ENCODE measurements around the gene PTGES3.
"Not testable (repeated sequence)": the region's sequence is repeated elsewhere in the genome, so short reads cannot be mapped to it uniquely, and the experiment has no call there.

The PTGES3 gene, protein sequence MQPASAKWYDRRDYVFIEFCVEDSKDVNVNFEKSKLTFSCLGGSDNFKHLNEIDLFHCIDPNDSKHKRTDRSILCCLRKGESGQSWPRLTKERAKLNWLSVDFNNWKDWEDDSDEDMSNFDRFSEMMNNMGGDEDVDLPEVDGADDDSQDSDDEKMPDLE

DNA sequence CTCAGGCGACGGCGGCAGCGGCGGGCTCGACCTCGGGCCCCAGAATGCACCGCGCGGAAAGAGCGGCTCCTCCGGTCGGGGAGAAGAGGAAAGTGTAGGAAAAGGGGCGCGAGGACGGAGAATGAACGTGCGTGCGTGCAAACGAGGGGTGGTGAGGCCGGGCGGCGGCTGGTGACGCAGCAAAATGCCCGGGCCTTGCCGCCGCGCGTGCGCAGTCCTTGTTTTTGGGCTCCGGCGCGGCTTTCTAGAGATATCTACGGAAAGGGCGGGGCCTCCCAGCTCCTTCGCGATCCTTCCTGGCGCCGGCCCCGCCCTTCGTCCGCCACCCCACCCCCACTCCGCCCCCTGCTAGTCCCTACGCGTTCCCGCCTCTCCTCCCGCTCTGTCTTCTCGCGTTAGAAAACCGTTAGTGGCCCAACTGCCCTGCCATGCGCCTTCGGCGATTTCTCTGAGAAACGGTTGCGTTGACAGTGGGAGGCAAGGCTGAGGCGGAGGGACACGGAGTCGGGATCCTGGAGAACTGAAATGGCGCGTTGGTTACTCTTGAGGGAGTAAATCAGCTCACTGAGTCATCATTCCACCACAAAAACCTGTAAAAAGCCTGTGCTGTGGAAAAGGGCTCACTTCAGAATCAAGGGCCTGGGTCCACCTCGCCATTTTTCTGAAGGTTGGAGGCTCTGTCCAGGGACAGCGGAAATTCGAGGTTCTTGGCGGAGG, at the start of gene PTGES3:
Gene PTGES3 (minus strand): TSS at position 156 of the 717 bp plus-strand sequence. CDS start 285 bp downstream, outside the sequence.
- peak; percentile 94 for DNase-seq (ENCODE audit: low spot score)

DNA sequence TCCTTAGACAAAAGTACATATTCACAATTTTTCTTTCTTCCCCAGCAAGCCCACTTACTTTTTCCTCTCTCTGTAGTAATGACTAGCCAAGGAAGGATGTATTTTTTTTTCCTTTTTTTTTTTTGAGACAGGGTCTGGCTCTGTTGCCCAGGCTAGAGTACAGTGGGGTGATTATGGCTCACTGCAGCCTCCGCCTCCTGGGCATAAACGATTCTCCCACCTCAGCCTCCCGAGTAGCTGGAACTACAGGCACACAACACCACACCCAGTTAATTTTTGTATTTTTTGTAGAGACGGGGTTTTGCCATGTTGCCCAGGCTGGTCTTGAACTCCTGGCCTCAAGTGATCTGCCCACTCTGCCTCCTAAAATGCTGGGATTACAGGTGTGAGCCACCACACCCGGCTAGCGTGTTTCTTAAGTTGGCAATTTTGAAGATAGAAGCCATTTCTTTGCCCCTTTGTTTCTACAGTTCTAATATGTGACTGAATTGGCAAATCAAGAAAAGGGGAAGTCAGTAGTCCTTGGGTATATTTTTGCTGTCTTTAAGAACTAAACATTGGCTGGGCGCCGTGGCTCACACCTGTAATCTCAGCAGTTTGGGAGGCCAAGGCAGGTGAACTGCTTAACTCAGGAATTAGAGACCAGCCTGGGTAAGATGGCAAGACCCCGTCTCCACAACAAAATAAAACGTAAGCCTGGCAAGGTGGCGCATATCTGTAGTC, 40.2 kb upstream of the PTGES3 start:
- no peak for DNase-seq (ENCODE audit: low spot score)

DNA sequence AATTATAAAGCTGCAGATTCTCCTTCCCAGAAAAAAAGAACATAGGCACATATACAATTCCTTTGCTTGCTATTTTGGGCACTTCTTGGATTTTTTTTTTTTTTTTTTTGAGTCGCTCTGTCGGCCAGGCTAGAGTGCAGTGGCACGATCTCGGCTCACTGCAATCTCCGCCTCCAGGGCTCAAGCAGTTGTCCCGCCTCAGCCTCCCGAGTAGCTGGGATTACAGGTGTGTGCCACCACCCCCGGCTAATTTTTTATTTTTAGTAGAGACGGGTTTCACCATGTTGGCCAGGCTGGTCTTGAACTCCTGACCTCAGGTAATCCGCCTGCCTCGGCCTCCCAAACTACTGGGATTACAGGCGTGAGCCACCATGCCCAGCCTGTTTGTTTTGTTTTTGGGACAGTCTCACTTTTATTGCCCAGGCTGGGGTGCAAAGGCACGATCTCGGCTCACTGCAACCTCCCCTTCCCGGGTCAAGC, 38.2 kb upstream of the PTGES3 start:
- not testable (repeated sequence) for DNase-seq (ENCODE audit: low spot score)

DNA sequence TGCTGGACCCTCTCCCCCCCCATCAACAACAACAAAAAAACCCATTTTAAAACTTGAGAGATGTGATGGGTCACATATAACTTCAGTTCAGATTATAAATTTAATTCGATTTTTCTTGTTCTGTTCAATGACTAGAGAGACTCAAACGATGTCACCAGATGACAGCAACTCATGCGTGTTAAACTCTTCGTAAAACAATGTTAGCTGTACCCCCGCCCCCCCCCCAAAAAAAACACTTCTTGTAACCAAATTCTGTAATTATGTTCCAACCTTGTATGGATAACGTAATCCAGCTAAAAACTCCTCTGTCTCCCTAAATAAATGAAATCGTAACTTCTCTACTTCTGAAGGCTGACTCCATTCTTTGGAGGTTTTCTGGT, 37.6 kb upstream of the PTGES3 start:
- DNase-seq (ENCODE audit: low spot score) = no peak

- DNase-seq (ENCODE audit: low spot score) = peak; percentile 98
Observed at GRCh38 chr12:56724972-56725722, 37.1 kb upstream of the PTGES3 start, which contains the start of gene NACA. TSS of gene NACA (minus strand) at chr12:56725299. CDS start at chr12:56724521, 778 bp downstream.

DNA sequence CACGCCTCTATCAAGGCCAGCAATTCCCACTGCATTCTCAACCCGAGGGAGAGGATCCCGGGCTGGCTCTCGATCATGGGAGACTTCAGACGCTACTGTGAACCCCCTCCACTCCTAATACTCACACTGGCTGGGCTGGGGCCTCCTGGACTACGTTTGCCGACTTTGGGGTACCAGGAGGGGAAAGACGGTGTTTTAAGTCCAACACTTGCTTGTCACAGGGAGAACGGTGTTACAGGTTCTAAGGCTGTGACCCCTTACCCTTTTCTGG, 36.6 kb upstream of the PTGES3 start:
- DNase-seq (ENCODE audit: low spot score) = no peak

DNA sequence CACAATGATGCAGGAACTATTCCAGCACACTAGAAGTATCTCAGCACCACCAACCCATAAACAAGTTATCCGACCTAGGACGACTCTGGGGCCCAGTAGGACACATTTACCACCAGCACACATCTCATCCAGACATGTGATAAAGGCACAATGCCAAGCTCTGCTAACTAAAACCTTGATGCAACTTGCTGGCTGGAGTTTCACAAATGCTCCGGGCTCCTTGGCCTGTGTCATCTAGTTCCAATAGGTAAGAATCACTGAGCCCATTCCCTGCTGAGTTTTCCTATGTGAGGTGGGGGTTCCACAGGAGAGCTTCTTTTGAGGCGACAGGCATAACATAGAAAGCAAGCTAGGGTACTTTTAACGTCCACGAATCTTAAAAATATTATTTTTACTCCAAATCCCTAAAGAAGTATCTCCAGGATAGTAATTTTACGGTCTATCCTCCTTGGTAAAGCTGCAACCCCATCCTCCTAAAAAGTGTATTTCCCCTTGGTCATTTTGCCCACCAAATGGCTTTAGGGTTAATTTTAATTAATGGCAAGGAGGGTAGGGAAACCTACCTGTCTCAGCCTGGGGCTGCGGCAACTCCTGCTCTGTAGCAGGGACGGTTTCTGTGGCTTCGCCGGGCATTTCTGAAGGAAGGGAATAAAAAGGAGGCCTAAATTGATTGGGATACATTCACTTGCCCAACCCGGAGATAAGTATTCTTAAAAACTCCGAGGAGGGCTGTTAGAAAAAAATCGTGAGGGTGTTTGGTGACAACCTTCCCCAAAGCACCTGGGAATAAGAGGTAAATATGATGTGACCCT, 36.0 kb upstream of the PTGES3 start:
- DNase-seq (ENCODE audit: low spot score) = peak; percentile 60

DNA sequence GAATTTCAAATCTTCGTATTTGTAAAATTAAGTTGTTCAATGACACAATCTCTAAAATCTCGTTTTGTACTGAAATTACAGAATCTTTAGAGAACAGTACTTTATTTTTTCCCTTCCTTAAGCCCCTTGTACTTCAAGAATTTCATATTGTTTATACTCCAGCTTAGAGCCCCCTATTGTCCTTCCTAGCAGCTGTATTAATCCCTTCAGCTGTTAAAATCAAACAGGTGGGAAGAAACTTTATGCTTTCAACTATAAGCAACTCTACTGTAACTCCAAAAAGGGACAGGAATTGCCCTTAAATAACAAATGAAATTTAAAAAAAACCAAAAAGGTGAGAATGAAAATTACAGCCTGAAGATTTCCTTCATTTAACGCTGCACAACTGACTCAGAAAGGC, 35.3 kb upstream of the PTGES3 start:
- DNase-seq (ENCODE audit: low spot score) = no peak

- DNase-seq (ENCODE audit: low spot score) = no peak
Observed at GRCh38 chr12:56722832-56723231, 34.7 kb upstream of the PTGES3 start.

DNA sequence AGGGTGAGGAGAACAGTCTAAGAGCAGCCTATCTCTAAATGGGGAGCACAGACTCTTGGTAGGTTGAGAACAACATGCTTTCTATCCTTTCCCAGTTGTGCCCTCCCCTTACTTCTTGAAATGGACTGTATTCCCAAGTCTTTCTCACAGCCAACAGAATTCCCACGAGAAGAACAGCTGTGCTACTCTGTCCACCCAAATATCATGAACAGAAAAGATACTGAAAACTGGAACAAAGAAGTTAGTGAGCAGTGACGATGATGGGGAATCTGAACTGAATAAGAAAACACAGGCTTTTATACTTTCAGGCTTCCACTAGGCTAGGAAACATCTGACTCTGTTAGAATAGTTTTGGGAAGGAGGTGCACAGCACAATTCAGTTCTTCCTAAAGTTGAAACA, 33.6 kb upstream of the PTGES3 start:
- DNase-seq (ENCODE audit: low spot score) = no peak

- no peak for DNase-seq (ENCODE audit: low spot score)
Observed at GRCh38 chr12:56721216-56721615, 33.1 kb upstream of the PTGES3 start.

- DNase-seq (ENCODE audit: low spot score) = no peak
Observed at GRCh38 chr12:56720731-56721151, 32.7 kb upstream of the PTGES3 start.

DNA sequence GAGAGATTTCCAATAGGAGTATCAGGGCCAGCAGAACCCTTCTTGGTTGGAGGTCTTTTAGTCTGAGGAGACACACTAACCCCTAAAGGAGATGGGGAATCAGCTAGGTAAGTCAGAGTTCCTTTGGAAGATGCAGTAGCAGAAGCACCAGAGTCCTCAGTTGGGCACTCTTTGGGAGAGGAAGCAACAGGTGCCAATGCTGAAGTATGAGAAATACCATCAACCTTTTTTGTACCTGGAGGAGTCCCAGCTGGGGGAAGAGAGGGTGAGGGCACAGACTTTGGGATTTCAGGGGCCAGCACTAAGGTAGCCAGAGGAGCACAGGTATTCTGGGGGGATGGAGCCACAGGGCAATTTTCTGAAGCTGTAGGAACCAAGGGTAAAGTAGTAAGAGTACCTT, 31.0 kb upstream of the PTGES3 start:
- DNase-seq (ENCODE audit: low spot score) = no peak

- no peak for DNase-seq (ENCODE audit: low spot score)
Observed at GRCh38 chr12:56718636-56719035, 30.6 kb upstream of the PTGES3 start.

- no peak for DNase-seq (ENCODE audit: low spot score)
Observed at GRCh38 chr12:56718149-56718548, 30.1 kb upstream of the PTGES3 start.

DNA sequence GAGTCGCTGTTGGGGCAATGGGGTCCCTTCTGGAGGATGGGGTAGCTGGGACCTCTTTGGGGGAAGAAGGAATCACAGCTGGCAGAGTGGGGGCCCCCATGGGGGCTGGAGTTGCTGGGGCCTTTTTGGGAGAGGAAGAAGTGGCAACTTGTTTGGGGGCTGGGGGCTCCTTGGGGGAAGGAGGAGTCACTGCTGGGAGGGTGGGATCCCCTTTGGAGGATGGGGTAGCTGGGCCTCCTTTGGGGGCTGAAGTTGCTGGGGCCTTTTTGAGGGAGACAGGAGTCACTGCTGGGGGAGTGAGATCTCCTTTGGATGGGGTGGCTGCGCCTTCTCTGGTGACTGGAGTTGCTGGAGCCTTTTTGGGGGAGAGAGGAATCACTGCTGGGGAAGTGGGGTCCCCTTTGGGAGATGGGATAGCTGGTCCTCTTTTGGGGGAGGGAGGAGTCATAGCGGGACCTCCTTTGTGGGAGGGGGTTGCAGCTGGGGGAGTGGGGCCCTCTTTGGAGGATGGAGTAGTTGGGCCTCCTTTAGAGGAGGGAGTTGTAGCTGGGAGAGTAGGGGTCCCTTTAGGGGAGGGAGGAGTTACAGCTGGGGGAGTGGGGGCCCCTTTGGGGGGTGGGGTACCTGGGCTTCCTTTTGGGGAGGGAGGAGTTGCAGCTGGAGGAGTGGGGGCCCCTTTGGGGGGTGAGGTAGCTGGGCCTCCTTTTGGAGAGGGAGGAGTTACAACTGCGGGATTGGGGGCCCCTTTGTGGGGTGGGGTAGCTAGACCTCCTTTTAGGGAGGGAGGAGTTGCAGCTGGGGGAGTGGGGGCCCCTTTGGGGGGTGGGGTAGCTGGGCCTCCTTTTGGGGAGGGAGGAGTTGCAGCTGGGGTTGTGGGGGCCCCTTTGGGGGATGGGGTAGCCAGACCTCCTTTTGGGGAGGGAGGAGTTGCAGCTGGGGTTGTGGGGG, 29.1 kb upstream of the PTGES3 start:
- DNase-seq (ENCODE audit: low spot score) = no peak

- DNase-seq (ENCODE audit: low spot score) = no peak
Observed at GRCh38 chr12:56716458-56716857, 28.4 kb upstream of the PTGES3 start.

- DNase-seq (ENCODE audit: low spot score) = no peak
Observed at GRCh38 chr12:56715798-56716197, 27.7 kb upstream of the PTGES3 start.

GRCh38 chr12:56714431-56714929, 26.4 kb upstream of the PTGES3 start:
- no peak for DNase-seq (ENCODE audit: low spot score)

DNA sequence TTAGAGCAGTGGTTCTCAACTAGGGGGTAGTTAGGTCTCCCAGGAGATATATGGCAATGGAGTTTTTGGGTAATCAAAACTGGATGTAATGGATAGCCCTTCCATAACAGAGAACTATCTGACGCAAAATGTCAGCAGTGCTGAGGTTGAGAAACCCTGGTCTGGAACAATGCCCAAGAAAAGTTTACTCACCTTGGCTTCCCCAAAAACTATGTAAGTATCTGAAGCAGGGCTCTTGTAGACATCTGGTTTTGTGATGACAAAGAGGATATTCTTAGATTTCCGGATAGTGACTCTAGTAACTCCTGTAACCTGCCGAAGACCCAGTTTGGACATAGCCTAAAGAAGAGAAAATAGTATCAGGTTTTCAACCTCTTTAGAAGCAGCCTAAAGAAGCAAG, 25.3 kb upstream of the PTGES3 start:
- DNase-seq (ENCODE audit: low spot score) = no peak

Data from hepatic stellate cell (primary cell).